Glutamatergic neuron (in vitro differentiated cells): Measurements from ENCODE around the gene MYO5A. TPM values are rescaled to one million over a fixed set of nuclear protein-coding genes. Genes with fewer than 3 reads are reported as not detected.
A peak's percentile ranks its signal among the peaks of the same experiment; 100 is the strongest.

Experiments
- DNase-seq: peaks from one replicate; pipeline ENCODE4 v3.0.0; 2022
- H3K27ac Mint-ChIP-seq: one replicate; pipeline ENCODE4 v1.8.0; 2020; ENCODE audit warnings: mild to moderate bottlenecking, mixed read lengths, inconsistent platforms; ENCODE audit not compliant: unreplicated experiment
- H3K27me3 Mint-ChIP-seq: one replicate; pipeline ENCODE4 v1.8.0; 2020; ENCODE audit warnings: mild to moderate bottlenecking, moderate library complexity, mixed read lengths, inconsistent platforms; ENCODE audit not compliant: unreplicated experiment
- H3K36me3 Mint-ChIP-seq: one replicate; pipeline ENCODE4 v1.8.0; 2020; ENCODE audit warnings: mild to moderate bottlenecking, mixed read lengths, inconsistent platforms; ENCODE audit not compliant: unreplicated experiment
- H3K4me1 Mint-ChIP-seq: one replicate; pipeline ENCODE4 v1.8.0; 2020; ENCODE audit warnings: mild to moderate bottlenecking, low read depth, mixed read lengths, inconsistent platforms; ENCODE audit not compliant: unreplicated experiment
- H3K4me3 Mint-ChIP-seq: one replicate; pipeline ENCODE4 v1.8.0; 2020; ENCODE audit warnings: mild to moderate bottlenecking, mixed read lengths, inconsistent platforms; ENCODE audit not compliant: unreplicated experiment
- H3K9me3 Mint-ChIP-seq: one replicate; pipeline ENCODE4 v1.8.0; 2020; ENCODE audit warnings: mild to moderate bottlenecking, moderate library complexity, mixed read lengths, inconsistent platforms; ENCODE audit not compliant: unreplicated experiment
- CTCF ChIP-seq: fragments of 200-600 bp; sonication (generic); IDR thresholded peaks from one replicate; pipeline ENCODE4 v1.5.0; 2021; ENCODE audit not compliant: partially characterized antibody, unreplicated experiment
- total RNA-seq: library from RNA; stranded (reverse); fragmentation: NEBNext Ultra II Directional; extraction: Animal tissue kit (Norgen Biotek cat#: 25700); gene quantifications from one replicate; pipeline ENCODE4 v1.2.1, GENCODE V29; 2021; ENCODE audit not compliant: unreplicated experiment

Gene MYO5A
- total RNA-seq, 1 donor from 2014 or later, result 61.0 TPM

GRCh38 chr15:52301265-52301847 lies 227.3 kb downstream of the MYO5A start:
- H3K9me3 Mint-ChIP-seq, result peaks cover 2% of the 10 kb centered on the region
- H3K36me3 Mint-ChIP-seq, result no peaks in the 10 kb centered on the region
- H3K4me3 Mint-ChIP-seq, result no peak overlapping the region
- no peak for DNase-seq
- no peak overlapping the region for H3K27ac Mint-ChIP-seq
- no peaks in the 10 kb centered on the region for H3K4me1 Mint-ChIP-seq
- TF ChIP-seq CTCF, result no peak
- peaks cover 3% of the 10 kb centered on the region for H3K27me3 Mint-ChIP-seq

- no peak for TF ChIP-seq CTCF
- Mint-ChIP-seq H3K4me1 (no peaks in the 10 kb centered on the region), H3K27ac (no peak within 1 kb of the TSS), H3K9me3 (peaks cover 5% of the 10 kb centered on the region), H3K4me3 (peak within 1 kb of the TSS; percentile 82), H3K36me3 (no peaks in the 10 kb centered on the region), H3K27me3 (peaks cover 6% of the 10 kb centered on the region)
- DNase-seq, result peak; percentile 60
Observed at GRCh38 chr15:52295421-52296001, 233.2 kb downstream of the MYO5A start, which contains the start of gene MYO5C. Gene MYO5C, minus strand, starts transcription at chr15:52295804. Its CDS starts 168 bp downstream, at chr15:52295636.

GRCh38 chr15:52294881-52295420 lies 233.7 kb downstream of the MYO5A start:
- H3K4me3 Mint-ChIP-seq, result peak overlapping the region; percentile 82
- H3K9me3 Mint-ChIP-seq, result peaks cover 6% of the 10 kb centered on the region
- peaks cover 6% of the 10 kb centered on the region for H3K27me3 Mint-ChIP-seq
- H3K27ac Mint-ChIP-seq, result no peak overlapping the region
- H3K4me1 Mint-ChIP-seq, result peaks cover 2% of the 10 kb centered on the region
- no peak for DNase-seq
- H3K36me3 Mint-ChIP-seq, result no peaks in the 10 kb centered on the region
- TF ChIP-seq CTCF, result no peak

GRCh38 chr15:52292780-52293392 lies 235.8 kb downstream of the MYO5A start:
- no peak for DNase-seq
- Mint-ChIP-seq H3K27ac (no peak overlapping the region), H3K9me3 (peaks cover 9% of the 10 kb centered on the region), H3K36me3 (no peaks in the 10 kb centered on the region), H3K27me3 (peaks cover 6% of the 10 kb centered on the region), H3K4me1 (peaks cover 2% of the 10 kb centered on the region), H3K4me3 (no peak overlapping the region)
- no peak for TF ChIP-seq CTCF

- no peak for TF ChIP-seq CTCF
Observed at GRCh38 chr15:52291204-52291603, 237.5 kb downstream of the MYO5A start.

More at GRCh38 chr15:52291204-52291603, 237.5 kb downstream of the MYO5A start:
- H3K36me3 Mint-ChIP-seq, result no peaks in the 10 kb centered on the region
- peaks cover 9% of the 10 kb centered on the region for H3K9me3 Mint-ChIP-seq
- peaks cover 9% of the 10 kb centered on the region for H3K27me3 Mint-ChIP-seq
- no peak for DNase-seq
- no peak overlapping the region for H3K27ac Mint-ChIP-seq
- H3K4me1 Mint-ChIP-seq, result peaks cover 2% of the 10 kb centered on the region
- H3K4me3 Mint-ChIP-seq, result no peak overlapping the region
